CD1c-positive myeloid dendritic cell (primary cell): ENCODE results near the gene ABCB8.

Source experiments
- DNase-seq: peaks from one replicate; pipeline ENCODE4 v3.0.0-alpha.2; 2016; ENCODE audit errors: extremely low spot score

The ABCB8 gene

DNA sequence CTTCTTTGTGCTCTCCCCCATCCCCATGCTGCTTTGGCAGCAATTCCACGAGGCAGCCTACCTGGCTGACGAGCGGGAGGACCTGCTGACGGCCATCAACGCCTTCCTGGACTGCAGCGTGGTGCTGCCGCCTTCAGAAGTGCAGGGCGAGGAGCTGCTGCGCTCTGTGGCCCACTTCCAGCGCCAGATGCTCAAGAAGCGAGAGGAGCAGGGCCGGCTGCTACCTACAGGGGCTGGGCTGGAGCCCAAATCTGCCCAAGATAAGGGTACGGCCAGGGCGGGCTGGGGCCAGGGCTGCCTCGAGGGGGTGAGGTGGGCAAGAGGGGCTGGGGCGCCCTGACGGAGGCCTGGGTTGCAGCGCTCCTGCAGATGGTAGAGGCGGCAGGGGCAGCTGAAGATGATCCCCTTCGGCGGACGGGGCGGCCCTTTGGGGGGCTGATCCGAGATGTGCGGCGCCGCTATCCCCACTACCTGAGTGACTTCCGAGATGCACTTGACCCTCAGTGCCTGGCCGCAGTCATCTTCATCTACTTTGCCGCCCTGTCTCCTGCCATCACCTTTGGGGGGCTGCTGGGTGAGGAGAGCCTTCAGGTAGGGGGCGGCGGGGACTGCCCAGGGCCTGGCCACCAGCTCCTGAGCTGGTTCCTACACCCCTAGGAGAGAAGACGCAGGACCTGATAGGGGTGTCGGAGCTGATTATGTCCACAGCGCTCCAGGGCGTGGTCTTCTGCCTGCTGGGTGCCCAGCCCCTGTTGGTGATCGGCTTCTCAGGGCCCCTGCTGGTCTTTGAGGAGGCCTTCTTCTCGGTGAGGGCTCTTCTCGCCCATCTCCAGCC is 43.0 kb downstream of the ABCB8 start:
- no peak for DNase-seq

DNA sequence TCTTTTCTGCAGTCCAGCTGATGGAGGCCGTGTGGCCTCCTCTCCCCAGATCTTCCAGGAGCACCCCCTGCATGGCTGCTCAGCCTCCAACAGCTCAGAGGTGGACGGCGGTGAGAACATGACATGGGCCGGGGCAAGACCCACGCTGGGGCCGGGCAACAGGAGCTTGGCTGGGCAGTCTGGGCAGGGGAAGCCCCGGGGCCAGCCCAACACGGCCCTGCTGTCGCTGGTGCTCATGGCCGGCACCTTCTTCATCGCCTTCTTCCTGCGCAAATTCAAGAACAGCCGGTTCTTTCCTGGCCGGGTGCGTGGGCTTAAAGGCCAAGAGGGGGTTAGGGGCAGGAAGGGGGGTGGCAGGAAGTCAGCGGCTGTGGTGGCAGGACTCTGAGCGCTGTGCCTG is 45.7 kb downstream of the ABCB8 start:
- no peak for DNase-seq

DNA sequence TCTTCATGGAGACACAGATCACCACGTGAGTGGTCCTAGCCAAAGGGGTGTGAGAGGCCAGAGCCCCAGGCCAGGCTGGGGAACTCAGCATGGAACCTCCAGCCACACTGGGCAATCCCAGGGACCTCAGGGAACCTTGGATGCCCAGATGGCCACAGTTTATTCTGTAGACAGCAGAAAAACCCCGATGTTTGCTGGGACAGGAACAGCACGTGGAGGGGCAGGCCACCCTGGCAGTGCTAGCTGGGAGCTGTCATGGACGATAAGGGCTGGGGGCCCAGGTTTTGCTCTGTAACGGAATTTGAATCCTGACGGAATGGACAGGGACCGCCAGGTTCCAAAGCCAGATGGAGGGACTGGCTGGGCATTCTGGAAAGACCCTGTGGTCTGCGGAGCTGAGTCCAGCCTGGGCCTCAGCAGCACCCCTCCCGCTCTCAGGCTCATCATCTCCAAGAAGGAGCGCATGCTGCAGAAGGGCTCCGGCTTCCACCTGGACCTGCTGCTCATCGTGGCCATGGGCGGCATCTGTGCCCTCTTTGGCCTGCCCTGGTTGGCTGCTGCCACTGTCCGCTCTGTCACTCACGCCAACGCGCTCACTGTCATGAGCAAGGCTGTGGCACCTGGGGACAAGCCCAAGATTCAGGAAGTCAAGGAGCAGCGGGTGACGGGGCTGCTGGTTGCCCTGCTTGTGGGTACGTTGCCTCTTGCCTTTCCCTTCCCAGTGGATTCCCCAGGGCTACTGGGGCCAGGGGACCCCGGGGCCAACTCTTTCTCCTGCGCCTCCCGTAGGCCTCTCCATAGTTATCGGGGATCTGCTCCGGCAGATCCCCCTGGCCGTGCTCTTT is 46.8 kb downstream of the ABCB8 start:
- no peak for DNase-seq

DNA sequence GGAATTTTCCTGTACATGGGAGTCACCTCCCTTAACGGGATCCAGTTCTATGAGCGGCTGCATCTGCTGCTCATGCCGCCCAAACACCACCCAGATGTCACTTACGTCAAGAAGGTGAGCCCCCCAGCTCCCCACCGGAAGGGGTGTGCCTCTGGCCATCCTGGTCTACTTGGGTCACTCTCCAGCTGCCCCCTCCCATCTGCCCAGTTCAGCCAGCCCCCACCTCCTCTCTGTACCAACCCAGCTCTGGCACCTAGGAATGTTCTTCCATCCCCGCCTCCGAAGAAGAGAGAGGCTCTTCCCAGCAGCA is 47.4 kb downstream of the ABCB8 start:
- no peak for DNase-seq

DNA sequence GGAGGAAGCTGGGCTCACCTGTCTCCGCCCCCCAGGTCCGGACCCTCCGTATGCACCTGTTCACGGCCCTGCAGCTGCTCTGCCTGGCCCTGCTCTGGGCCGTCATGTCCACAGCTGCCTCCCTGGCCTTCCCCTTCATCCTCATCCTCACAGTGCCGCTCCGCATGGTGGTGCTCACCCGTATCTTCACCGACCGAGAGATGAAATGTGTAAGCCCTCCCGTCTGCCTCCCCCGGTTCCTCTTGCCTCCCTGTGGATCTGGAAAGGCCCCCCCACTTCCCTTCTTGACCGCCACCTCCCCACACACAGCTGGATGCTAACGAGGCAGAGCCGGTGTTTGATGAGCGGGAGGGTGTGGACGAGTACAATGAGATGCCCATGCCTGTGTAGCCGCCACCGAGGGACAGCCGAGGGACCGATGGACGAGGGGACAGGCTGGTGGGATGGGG is 47.8 kb downstream of the ABCB8 start:
- DNase-seq: no peak

DNA sequence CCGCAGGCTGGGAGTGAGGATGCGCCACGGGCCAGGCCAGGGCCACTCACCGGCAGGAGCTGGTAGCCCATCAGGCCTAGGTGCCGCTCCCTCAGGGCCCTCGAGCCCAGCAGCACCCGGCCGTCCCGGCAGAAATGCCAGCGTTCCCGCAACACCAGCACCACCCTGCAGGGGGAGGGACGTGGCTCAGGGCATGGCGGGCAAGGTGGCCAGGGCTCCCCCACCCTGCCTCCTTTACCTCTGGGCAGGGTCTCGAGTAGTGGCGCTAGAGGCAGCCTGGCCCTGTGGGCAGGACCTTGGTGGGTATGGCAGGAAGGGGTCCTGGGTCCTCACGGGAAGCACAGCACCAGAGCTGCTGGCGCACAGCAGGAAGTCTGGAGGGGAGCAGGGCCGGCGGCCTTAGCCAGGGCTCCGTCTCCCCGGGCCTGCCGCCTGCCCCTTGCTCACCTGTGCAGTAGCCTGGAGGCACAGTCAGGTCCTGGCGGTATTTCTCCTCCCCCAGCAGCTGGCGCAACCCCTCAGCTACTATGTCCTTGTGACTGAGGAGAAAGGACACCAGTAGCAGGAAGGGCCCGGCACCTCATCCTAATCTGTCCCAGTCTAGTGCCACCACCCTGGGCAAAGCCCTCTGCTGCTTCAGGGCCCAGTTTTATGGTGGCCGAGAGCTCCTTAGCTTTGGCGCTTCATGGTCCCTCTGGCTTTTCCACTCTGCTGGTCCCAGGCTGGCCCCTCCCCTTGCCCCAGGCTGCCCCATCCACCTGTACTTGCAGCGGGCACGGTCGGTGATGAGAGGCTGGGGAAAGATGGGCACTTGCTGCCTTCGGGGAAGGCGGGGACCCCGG is 48.8 kb downstream of the ABCB8 start:
- DNase-seq: no peak

DNA sequence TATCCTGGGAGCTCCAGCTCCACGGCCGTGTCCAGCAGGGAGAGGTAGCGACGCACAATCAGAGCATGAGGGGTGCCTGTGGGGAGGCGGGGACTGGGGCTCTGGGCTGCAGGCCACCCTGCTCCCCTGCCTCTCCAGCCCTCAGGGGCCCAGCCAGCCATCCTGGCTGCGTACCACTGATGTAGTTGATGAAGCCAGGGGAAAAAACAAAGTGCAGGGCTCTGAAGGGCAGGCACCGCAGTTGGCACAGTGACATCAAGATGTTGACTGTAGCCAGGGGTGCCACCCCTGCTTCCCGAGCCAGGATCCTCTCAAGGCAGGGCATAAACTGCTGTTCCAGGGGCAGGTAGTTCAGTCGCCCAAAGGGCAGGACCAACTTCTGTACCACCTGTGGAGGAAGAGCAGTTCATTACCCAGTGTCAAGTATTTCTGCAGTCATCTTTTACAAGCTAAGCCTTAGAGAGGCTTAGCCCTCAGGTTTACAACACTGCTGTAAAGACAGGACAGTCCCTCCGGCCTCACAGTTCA is 49.5 kb downstream of the ABCB8 start:
- DNase-seq: no peak

DNA sequence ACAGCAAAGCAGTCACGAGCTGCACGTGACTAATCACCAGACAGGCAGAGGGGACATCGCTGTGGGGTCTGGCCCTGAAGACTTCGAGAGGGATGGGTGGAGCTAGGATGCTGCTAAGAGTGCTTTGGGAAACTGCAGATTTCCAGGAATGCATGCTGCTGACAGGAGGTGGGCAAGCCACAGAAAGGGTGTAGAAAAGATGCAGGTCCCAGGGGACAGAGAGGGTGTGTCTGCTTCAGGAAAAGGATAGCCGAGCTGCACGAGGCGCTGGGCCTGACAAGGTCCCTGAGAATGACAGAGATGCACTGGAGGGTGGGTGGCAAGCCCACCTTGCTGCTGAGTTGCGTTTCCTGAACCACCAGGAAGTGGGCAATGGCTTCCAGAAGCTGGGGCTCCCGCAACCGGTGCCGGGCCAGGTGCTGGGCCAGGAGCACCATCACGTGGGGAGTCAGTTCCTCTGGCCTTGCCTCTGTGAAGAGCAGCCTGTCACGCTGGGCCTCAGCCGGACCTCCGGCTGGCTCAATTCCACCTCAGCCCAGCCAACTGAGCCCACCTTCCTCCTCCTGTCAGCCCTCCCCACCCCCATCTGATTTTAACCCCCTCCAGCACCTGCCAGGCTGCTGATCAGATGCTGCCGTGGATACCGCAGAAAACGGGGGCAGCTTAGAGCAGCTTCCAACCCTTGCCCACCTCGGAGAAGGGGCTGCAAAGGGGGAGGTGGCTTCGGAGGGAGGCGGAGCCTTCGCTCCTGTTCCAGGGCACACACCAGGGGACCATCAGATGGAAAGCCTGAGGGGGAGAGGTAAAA is 50.2 kb downstream of the ABCB8 start:
- DNase-seq: no peak

DNA sequence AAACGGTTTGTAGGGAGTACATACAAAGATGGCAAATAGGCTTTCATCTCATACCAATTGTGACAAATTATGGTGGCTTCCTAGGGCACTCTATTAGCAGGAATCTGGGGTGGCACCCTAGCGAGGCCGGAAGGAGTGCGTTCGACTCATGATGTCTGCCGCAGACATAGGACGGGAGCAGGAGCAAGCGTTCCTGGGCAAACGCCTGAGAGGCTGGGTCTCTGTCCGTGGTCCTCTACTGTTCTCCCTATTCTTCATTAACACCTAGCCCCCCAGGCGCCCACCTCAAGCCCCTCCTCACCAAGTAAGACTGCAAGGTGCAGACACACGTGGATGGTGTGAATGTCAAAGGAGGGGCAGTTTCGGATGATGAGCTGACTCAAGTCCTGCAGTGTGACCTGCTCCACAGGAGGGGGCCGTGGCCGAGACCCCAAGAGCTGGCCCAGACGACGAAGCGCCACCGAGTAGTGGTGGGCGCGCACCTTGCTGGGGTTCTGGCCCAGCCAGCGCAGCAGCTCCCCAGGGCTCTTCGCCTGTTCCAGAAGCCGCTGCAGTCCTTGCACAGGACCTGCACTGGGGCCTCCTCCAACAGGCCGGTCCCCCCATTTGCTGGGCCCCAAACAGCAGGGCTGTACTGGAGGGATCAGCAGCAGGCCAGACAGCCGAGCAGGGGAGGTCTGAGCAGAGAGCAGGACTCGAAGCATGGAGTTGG is 51.1 kb downstream of the ABCB8 start:
- no peak for DNase-seq

DNA sequence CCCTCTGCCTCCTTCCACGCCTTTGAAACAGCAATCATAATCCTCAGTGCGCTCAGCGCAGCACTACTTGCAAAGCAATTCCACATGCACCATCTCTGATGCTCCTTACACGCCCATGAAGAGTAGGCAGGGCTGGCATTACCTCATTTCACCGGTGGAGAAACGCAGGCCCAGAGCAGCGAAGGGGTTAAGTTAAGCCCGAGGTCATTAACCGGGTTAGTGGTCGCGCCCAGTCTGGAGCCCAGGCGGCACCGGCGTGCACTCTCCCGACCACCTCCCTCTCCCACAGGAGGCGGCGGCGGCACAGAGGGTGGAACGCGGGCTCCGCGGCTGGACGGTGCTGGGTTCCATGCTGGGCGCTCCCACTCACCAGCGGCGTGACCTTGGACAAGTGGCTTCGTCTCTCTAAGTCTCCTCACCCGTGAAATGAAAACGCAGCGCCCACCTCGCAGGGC is 51.8 kb downstream of the ABCB8 start:
- no peak for DNase-seq

DNA sequence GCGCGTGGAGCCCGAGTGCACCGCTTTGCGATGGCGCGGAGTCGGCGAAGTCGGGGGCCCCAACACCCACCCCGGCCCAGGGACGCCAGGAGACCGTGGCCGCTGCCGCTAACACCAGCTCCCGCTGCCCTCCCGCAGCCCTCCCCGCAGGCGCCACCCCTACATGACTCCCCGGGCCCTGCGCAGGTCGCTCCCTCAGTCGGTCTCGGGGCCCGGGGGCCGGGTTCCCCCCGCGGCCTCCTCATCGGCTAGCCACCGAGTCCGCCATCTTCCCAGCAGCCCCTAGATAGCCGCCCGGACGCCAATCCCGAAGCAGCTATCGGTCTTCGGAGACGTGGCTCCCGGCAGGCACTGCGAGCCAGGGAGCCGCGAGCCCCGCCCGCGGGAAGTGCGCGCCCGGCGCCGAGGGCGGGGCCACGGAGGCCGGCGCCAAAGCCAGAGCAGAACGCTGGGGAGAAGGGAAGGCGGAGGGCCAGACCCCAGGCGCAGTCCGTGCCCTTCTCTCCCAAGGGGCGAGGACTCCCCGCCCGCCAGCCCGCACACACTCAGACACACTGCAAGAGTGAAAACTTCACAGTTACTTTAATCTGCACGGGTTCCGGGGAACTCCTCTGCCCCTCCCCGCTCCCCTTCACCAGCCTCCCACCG is 52.4 kb downstream of the ABCB8 start, which contains the start of gene FASTK:
FASTK (minus strand) TSS at position 288 of the 648 bp plus-strand sequence; CDS start at position 245, 43 bp downstream.
- DNase-seq: peak; percentile 95

DNA sequence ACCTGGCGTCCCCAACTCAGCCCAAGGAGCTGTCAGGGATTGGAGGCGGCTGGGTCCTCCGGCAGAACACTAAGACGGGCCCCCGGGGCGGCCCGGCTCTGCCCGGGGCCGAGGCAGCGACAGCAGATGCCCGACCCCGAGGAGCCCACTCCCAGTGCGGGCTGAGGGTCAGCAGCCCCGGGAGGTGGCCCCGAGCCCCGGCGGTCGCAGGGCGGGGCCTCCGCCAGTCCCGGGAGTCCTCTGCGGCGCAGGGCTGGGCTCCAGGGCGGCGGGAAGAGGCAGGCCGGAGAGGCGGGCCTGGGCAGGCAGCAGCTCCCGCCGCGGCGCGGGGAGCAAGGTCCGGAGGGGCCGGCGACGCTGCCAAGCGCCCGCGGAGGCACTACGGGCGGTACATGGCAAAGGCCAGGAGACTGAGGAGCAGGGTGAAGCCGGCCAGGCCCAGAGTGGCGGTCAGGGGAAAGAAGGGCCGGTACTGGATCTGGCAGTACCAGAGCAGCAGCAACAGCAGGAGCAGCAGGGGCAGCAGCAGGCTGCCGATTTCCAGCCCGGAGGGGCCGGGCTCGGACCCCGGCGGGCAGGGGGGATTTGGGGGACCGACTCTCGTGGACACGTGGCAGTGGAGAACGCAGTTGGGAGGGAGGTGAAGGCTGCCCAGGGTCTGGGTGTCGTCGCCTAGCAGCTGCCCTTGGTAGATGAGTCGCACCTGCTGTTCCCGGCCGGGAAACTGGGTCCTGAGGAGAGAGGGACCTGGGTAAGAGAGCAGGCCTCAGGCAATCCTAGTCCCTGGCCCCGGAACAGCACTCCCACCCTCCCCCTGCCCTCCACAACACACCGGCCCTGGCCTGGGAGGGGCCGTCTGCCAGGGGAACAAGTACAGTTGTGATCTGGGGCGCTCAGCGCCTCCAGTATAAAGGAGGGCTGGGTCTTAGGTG is 53.2 kb downstream of the ABCB8 start:
- DNase-seq: no peak

DNA sequence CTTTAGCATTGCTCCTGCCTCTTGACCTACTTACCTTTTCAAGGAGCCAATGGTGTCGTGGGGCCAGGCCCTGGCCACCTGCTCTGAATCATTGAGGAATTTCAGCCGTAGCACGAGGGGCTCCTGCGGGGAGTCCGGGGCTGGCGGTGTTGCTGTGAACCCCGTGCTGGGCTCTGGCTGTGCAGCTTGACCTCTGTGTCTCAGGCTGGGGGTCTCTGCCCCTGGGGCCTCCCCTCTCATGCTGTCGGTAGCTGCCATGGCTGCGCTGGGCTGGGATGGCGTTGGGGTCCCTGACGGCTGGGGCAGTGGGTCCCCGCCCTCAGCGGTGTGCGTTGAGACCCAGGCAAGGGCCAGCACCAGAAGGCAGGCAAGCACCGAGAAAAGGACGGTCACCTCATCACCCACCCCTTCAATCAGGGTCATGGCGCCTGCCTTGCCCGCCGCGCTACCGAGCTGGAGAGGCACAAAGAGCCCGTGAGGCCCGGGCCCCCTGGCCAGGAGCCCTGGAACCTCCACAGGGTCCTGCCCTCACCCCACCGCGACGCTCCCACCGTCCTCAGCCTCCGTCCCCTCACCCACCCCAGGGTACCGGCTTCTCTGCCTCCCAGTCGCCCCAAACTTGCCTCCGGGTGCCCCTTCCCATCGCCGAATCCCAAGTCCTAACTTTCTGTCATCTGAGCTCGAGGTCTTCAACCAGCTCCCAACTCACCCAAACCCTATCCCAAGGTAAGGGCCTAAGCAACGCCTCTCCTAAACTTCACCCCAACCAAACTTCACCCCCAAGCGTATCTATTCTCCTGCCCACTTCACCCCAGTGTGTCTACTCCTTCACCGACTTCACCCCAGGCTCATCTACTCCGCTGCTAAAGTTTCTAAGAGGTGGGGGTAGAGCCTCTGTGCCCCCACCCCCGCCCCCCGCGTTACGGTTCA is 54.2 kb downstream of the ABCB8 start:
- no peak for DNase-seq

DNA sequence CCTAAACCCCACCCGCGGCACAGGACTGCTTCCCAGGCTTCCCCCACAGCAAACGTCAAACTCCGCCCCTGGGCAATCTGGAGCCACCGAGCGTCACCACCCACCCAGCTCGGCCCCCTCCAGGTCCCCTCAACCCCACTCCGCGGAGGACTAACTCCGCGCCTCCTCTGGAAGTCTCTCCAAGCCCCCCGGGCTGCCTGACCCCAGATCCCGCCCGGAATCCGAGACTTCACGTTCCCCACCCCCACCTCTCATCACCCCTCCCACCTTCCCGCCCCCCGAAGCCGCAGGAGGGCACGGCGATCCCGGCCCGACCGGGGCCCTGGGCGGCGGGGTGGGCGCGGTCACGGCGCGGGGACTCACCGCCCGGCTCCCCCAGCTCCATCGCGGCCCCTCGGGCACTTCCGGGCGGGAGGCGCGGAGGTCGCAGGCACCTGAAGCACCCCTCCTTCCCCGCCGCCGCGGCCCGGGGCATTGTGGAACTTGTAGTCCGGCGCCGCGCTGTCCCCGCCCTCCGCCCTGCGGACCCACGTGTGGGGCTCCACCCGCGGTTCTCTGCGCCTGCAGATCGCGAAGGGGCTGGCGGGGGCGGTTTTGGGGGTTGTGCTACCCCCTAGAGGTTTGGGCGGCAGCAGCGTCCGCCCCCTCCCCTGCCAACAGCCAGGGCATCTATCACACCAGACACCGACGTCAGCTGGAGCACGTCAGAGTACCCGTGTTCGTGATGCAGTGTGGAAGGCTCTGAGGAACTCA is 55.0 kb downstream of the ABCB8 start, which contains the start of gene TMUB1:
TMUB1 (minus strand) TSS at position 423 of the 753 bp plus-strand sequence. CDS start 930 bp downstream, outside the sequence.
- DNase-seq: peak; percentile 84

DNA sequence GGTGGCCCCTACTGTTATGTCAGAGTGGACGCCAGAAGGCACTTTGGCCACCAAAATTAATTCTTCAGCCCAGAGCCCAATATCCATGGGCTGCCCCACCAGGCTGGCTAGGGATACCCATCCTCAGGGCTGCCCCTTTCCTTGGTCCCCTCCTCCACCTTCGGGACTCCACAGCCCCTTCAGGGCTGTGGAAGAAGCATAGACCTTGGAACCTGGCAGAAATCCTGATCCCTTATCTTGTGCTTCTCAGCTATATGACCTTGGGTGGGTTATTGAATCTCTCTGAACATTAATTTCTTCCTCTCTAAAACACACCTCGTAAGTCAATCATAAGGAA is 55.5 kb downstream of the ABCB8 start:
- no peak for DNase-seq

DNA sequence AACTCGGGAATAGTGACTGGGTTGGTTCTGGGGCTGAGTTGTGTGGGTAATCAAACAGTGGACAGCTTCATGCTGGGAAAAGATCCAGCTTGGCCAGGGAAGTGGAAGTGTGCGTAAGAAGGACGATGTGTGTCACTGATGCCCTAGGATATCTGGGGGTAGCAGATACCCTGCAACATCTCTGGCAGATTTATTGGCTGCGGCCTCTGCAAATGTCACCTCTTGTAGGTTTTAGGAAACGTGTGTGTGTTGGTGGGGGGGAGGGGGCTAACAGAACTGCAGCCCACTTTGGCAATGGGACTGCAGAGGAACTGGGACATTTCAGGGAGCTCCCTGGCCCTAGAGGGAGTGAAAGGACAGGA is 57.1 kb downstream of the ABCB8 start:
- DNase-seq: peak; percentile 3
